Spinal cord (tissue), 10 donors: ENCODE results near the gene MYPOP. TPM values are rescaled to one million over a fixed set of nuclear protein-coding genes. Genes with fewer than 3 reads are reported as not detected.

Source experiments
- DNase-seq, 6 donors: peaks; one replicate each; pipeline versions ENCODE4 v3.0.0 to v3.0.0-alpha.2; 2013 to 2015; ENCODE audit warnings: low spot score in 6 of 6, low read depth in 4 of 6
- H3K27ac ChIP-seq: one replicate; pipeline ENCODE4 v1.5.1; 2013; ENCODE audit warnings: low read depth, low read length, control low read depth
- H3K27me3 ChIP-seq: one replicate; pipeline ENCODE4 v1.6.1; 2013; ENCODE audit warnings: low read length; ENCODE audit not compliant: control insufficient read depth, insufficient read depth
- H3K36me3 ChIP-seq: one replicate; pipeline ENCODE4 v1.6.1; 2013; ENCODE audit warnings: low read length; ENCODE audit not compliant: control insufficient read depth, insufficient read depth
- H3K4me1 ChIP-seq: one replicate; pipeline ENCODE4 v1.6.1; 2013; ENCODE audit warnings: low read length; ENCODE audit not compliant: control insufficient read depth, insufficient read depth
- H3K4me3 ChIP-seq: one replicate; pipeline ENCODE4 v1.5.1; 2013; ENCODE audit warnings: low read depth, low read length, control low read depth
- H3K9me3 ChIP-seq: one replicate; pipeline ENCODE4 v1.6.1; 2013; ENCODE audit warnings: low read length; ENCODE audit not compliant: control insufficient read depth, insufficient read depth
- WGBS: methylation state at CpG from one replicate; pipeline ENCODE4 v1.1.5; 2013; ENCODE audit warnings: missing lambda C conversion rate; ENCODE audit not compliant: insufficient coverage; 5-methylcytosine and 5-hydroxymethylcytosine counted together
- polyA plus RNA-seq, 2 donors: library from polyadenylated mRNA; unstranded; fragments of 120-200 nt; gene quantifications; one replicate each; pipeline ENCODE4 v1.2.1, GENCODE V29; 2013; ENCODE audit not compliant: insufficient read length in 2 of 2
- total RNA-seq, 2 donors: library from RNA; depleted of rRNA in 1 of 2; stranded (reverse); fragments of 120-200 nt in 1 of 2; fragments of >200 nt in 1 of 2; gene quantifications; one replicate each; pipeline versions ENCODE4 v1.2.3 to v1.2.4, GENCODE V29; 2013 to 2014
- donor health status: healthy.

MYPOP gene
- total and polyA plus RNA-seq, 4 donors = 1.3 to 13.6 (median 6.7) TPM

DNA sequence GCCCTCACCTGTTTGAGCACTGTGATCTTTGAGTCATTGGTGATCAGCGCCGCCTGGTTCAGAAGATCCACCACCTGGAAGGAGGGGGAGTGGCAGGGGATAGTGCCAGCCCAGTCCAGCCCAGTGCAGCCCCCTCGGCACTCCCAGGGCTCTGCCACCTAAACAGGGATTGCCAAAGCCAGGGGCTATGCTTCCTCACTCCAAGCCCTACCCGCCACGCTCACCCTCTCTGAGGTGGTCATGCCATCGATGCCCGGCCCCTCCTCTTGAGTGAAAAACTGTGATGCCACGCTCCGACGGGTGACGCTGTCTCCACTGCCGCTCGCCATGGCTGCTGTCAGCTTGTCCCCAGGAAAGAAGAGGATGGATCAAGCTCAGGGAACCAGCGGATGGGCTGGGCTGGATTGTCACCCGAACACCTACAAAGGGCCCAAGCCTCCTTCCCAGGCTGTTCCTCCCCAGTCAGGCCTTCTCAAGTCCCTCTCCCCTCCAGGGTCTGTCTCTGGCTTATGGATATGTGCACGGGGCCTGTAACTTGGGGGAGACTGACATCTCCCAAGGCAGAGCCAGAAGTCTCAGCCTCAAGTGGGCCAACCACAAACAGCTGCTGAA lies 48.1 kb downstream of the MYPOP start:
- Histone ChIP-seq H3K4me3 (no peak overlapping the region), H3K4me1 (no peaks in the 10 kb centered on the region), H3K36me3 (peaks cover 73% of the 10 kb centered on the region), H3K27me3 (no peaks in the 10 kb centered on the region), H3K9me3 (no peaks in the 10 kb centered on the region), H3K27ac (no peak overlapping the region)
- no peak for DNase-seq
- 96% methylated on average over 13 of the region's 16 CpGs for WGBS

DNA sequence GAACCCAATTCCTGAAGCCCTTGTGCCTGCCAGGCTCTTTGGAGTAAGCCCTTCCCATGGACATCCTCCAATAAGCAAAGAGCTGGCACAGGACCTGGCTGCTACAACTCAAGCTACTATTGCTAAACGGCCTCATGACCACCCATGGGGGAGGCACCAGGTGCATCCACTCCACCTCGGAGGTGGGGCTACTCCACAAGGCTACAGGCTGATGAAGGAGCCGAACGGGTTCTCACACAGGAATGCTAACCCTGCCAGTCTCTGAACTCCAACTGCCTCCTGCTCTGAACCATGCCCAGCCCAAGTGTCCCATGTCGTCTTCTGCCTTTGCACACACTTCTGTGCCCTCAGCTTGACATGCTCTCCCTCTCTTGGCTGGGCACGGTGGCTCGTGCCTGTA lies 49.4 kb downstream of the MYPOP start:
- DNase-seq = no peak
- Histone ChIP-seq H3K9me3 (no peaks in the 10 kb centered on the region), H3K4me3 (no peak overlapping the region), H3K4me1 (no peaks in the 10 kb centered on the region), H3K27ac (no peak overlapping the region), H3K36me3 (peaks cover 70% of the 10 kb centered on the region), H3K27me3 (no peaks in the 10 kb centered on the region)
- 90% methylated on average over 7 of the region's 7 CpGs for WGBS

GRCh38 chr19:45852145-45852750 lies 50.2 kb downstream of the MYPOP start:
- Histone ChIP-seq H3K4me1 (no peaks in the 10 kb centered on the region), H3K4me3 (no peak overlapping the region), H3K9me3 (no peaks in the 10 kb centered on the region), H3K27me3 (no peaks in the 10 kb centered on the region), H3K36me3 (peaks cover 75% of the 10 kb centered on the region), H3K27ac (no peak overlapping the region)
- no peak for DNase-seq
- 100% methylated on average over 4 of the region's 10 CpGs for WGBS

GRCh38 chr19:45848922-45849321 lies 53.5 kb downstream of the MYPOP start:
- H3K36me3 ChIP-seq = peaks cover 87% of the 10 kb centered on the region
- no peaks in the 10 kb centered on the region for H3K27me3 ChIP-seq
- H3K4me3 ChIP-seq = no peak overlapping the region
- no peak overlapping the region for H3K27ac ChIP-seq
- WGBS = 100% methylated on average over 1 of the region's 4 CpGs
- H3K9me3 ChIP-seq = no peaks in the 10 kb centered on the region
- no peaks in the 10 kb centered on the region for H3K4me1 ChIP-seq
- no peak for DNase-seq

GRCh38 chr19:45847663-45848062 lies 54.8 kb downstream of the MYPOP start:
- 63% methylated on average over 10 of the region's 13 CpGs for WGBS
- DNase-seq = peak in 1 of 6 donors; percentile 4
- Histone ChIP-seq H3K4me3 (no peak overlapping the region), H3K9me3 (no peaks in the 10 kb centered on the region), H3K27me3 (no peaks in the 10 kb centered on the region), H3K36me3 (peaks cover 87% of the 10 kb centered on the region), H3K27ac (no peak overlapping the region), H3K4me1 (no peaks in the 10 kb centered on the region)

- no peak for DNase-seq
- WGBS = 97% methylated on average over 10 of the region's 14 CpGs
- Histone ChIP-seq H3K36me3 (peaks cover 87% of the 10 kb centered on the region), H3K4me1 (no peaks in the 10 kb centered on the region), H3K27me3 (no peaks in the 10 kb centered on the region), H3K4me3 (no peak overlapping the region), H3K9me3 (no peaks in the 10 kb centered on the region), H3K27ac (no peak overlapping the region)
These were observed 60.2 kb downstream of the MYPOP start for GRCh38 chr19:45842198-45842597.

Other genes with a start within 250 kb of the MYPOP start
- under 1 TPM; 0.30 to 0.55 TPM for gene GIPR, start 234.4 kb downstream of the MYPOP start, total RNA-seq
- gene GIPR, start 234.4 kb downstream of the MYPOP start, polyA plus RNA-seq = 1 to 10 TPM; 1.4 to 1.9 TPM
- gene SNRPD2, start 210.7 kb downstream of the MYPOP start, total RNA-seq = 100 to 1,000 TPM; 170 to 393 TPM
- 100 to 1,000 TPM; 251 to 270 TPM for gene SNRPD2, start 210.7 kb downstream of the MYPOP start, polyA plus RNA-seq
- gene QPCTL, start 209.9 kb downstream of the MYPOP start, total RNA-seq = 1 to 10 TPM; 4.3 to 5.2 TPM
- gene QPCTL, start 209.9 kb downstream of the MYPOP start, polyA plus RNA-seq = 10 to 100 TPM; 11.6 to 16.8 TPM
- gene FBXO46, start 171.7 kb downstream of the MYPOP start, total RNA-seq = 10 to 100 TPM in 1 of 2 donors, 1 to 10 TPM in 1; 3.5 to 11.0 TPM
- 10 to 100 TPM; 11.4 to 13.6 TPM for gene FBXO46, start 171.7 kb downstream of the MYPOP start, polyA plus RNA-seq
- gene MEIOSIN, start 169.2 kb downstream of the MYPOP start, total RNA-seq = not detected
- gene MEIOSIN, start 169.2 kb downstream of the MYPOP start, polyA plus RNA-seq = not detected
- 10 to 100 TPM in 1 of 2 donors, 1 to 10 TPM in 1; 4.1 to 20.2 TPM for gene SIX5, start 133.4 kb downstream of the MYPOP start, total RNA-seq
- 10 to 100 TPM; 11.2 to 17.5 TPM for gene SIX5, start 133.4 kb downstream of the MYPOP start, polyA plus RNA-seq
- gene DMPK, start 120.1 kb downstream of the MYPOP start, total RNA-seq = 10 to 100 TPM; 16.5 to 35.4 TPM
- gene DMPK, start 120.1 kb downstream of the MYPOP start, polyA plus RNA-seq = 100 to 1,000 TPM; 113 to 155 TPM
- 10 to 100 TPM; 27.0 to 42.7 TPM for gene DMWD, start 109.8 kb downstream of the MYPOP start, total RNA-seq
- 100 to 1,000 TPM in 1 of 2 donors, 10 to 100 TPM in 1; 82.9 to 101 TPM for gene DMWD, start 109.8 kb downstream of the MYPOP start, polyA plus RNA-seq
- gene RSPH6A, start 87.3 kb downstream of the MYPOP start, total RNA-seq = under 1 TPM in 1 of 2 donors, not detected in 1; 0.11 TPM
- gene RSPH6A, start 87.3 kb downstream of the MYPOP start, polyA plus RNA-seq = under 1 TPM in 1 of 2 donors, not detected in 1; 0.09 TPM
- 10 to 100 TPM; 23.2 to 39.6 TPM for gene SYMPK, start 39.5 kb downstream of the MYPOP start, total RNA-seq
- 10 to 100 TPM; 51.4 to 63.9 TPM for gene SYMPK, start 39.5 kb downstream of the MYPOP start, polyA plus RNA-seq
- gene FOXA3, start 38.3 kb downstream of the MYPOP start, total RNA-seq = not detected
- gene FOXA3, start 38.3 kb downstream of the MYPOP start, polyA plus RNA-seq = not detected
- 10 to 100 TPM; 18.7 to 28.1 TPM for gene IRF2BP1, start 16.5 kb downstream of the MYPOP start, total RNA-seq
- gene IRF2BP1, start 16.5 kb downstream of the MYPOP start, polyA plus RNA-seq = 10 to 100 TPM; 32.1 to 34.0 TPM
- under 1 TPM in 1 of 2 donors, not detected in 1; 0.11 TPM for gene NANOS2, start 12.2 kb upstream of the MYPOP start, total RNA-seq
- under 1 TPM; 0.15 to 0.21 TPM for gene NANOS2, start 12.2 kb upstream of the MYPOP start, polyA plus RNA-seq
- 1 to 10 TPM; 5.4 to 5.7 TPM for gene NOVA2, start 71.3 kb upstream of the MYPOP start, total RNA-seq
- gene NOVA2, start 71.3 kb upstream of the MYPOP start, polyA plus RNA-seq = 10 to 100 TPM; 49.3 to 52.4 TPM
- gene CCDC61, start 92.9 kb upstream of the MYPOP start, total RNA-seq = 10 to 100 TPM in 1 of 2 donors, 1 to 10 TPM in 1; 9.4 to 13.7 TPM
- 10 to 100 TPM; 15.7 to 21.3 TPM for gene CCDC61, start 92.9 kb upstream of the MYPOP start, polyA plus RNA-seq
- gene PGLYRP1, start 120.4 kb upstream of the MYPOP start, total RNA-seq = 1 to 10 TPM in 1 of 2 donors, not detected in 1; 5.5 TPM
- gene PGLYRP1, start 120.4 kb upstream of the MYPOP start, polyA plus RNA-seq = 1 to 10 TPM in 1 of 2 donors, under 1 TPM in 1; 0.49 to 3.3 TPM
- 1 to 10 TPM; 1.6 to 3.3 TPM for gene IGFL4, start 138.4 kb upstream of the MYPOP start, total RNA-seq
- gene IGFL4, start 138.4 kb upstream of the MYPOP start, polyA plus RNA-seq = 10 to 100 TPM in 1 of 2 donors, 1 to 10 TPM in 1; 8.1 to 12.0 TPM
- not detected for gene IGFL3, start 222.1 kb upstream of the MYPOP start, total RNA-seq
- not detected for gene IGFL3, start 222.1 kb upstream of the MYPOP start, polyA plus RNA-seq
- gene IGFL2, start 245.6 kb upstream of the MYPOP start, total RNA-seq = under 1 TPM; 0.10 to 0.61 TPM
- under 1 TPM in 1 of 2 donors, not detected in 1; 0.53 TPM for gene IGFL2, start 245.6 kb upstream of the MYPOP start, polyA plus RNA-seq